ENCODE results near the gene ABCA7.

ABCA7 gene

GRCh38 chr19:1004204-1004802, 35.6 kb upstream of the ABCA7 start:
- no peak for DNase-seq (ENCODE audit: low read depth, low spot score)

GRCh38 chr19:1004803-1005664, 34.9 kb upstream of the ABCA7 start:
- DNase-seq (ENCODE audit: low read depth, low spot score): no peak

GRCh38 chr19:1006711-1007398, 33.1 kb upstream of the ABCA7 start:
- no peak for DNase-seq (ENCODE audit: low read depth, low spot score)

- no peak for DNase-seq (ENCODE audit: low read depth, low spot score)
Measured at GRCh38 chr19:1007399-1008251, 32.3 kb upstream of the ABCA7 start.

GRCh38 chr19:1008268-1009040, 31.5 kb upstream of the ABCA7 start:
- DNase-seq (ENCODE audit: low read depth, low spot score): no peak

GRCh38 chr19:1009041-1009980, 30.6 kb upstream of the ABCA7 start:
- no peak for DNase-seq (ENCODE audit: low read depth, low spot score)

GRCh38 chr19:1009981-1010538, 29.8 kb upstream of the ABCA7 start:
- no peak for DNase-seq (ENCODE audit: low read depth, low spot score)

- DNase-seq (ENCODE audit: low read depth, low spot score): no peak
Measured at GRCh38 chr19:1010586-1011510, 29.1 kb upstream of the ABCA7 start.

- DNase-seq (ENCODE audit: low read depth, low spot score): no peak
Measured at GRCh38 chr19:1011831-1012333, 28.0 kb upstream of the ABCA7 start.

GRCh38 chr19:1012334-1012733, 27.6 kb upstream of the ABCA7 start:
- DNase-seq (ENCODE audit: low read depth, low spot score): no peak

GRCh38 chr19:1013218-1013617, 26.7 kb upstream of the ABCA7 start:
- DNase-seq (ENCODE audit: low read depth, low spot score): no peak

GRCh38 chr19:1014161-1015060, 25.5 kb upstream of the ABCA7 start:
- no peak for DNase-seq (ENCODE audit: low read depth, low spot score)

- DNase-seq (ENCODE audit: low read depth, low spot score): no peak
Measured at GRCh38 chr19:1015061-1015781, 24.7 kb upstream of the ABCA7 start.

GRCh38 chr19:1015782-1016646, 23.9 kb upstream of the ABCA7 start:
- no peak for DNase-seq (ENCODE audit: low read depth, low spot score)

- peak; percentile 76 for DNase-seq (ENCODE audit: low read depth, low spot score)
Measured at GRCh38 chr19:1016647-1017114, 23.2 kb upstream of the ABCA7 start.
